OCI-LY7 (cell line): ENCODE measurements around the gene RAB22A.

Source experiments
- CTCF ChIP-seq: fragments of 200-600 bp; sonication (generic); conservative IDR thresholded peaks from 2 replicates; pipeline ENCODE4 v1.5.1; 2014; ENCODE audit warnings: mild to moderate bottlenecking, antibody characterized with exemption, low read length, moderate library complexity, mixed read lengths
- EZH2phosphoT487 ChIP-seq: fragments of 200-600 bp; sonication (generic); IDR thresholded peaks from 2 replicates; pipeline ENCODE4 v1.6.1; 2018; ENCODE audit warnings: low read depth, borderline replicate concordance, mild to moderate bottlenecking, mixed run types, antibody characterized with exemption, low read length, moderate library complexity, mixed read lengths

GRCh38 chr20:58398254-58398653, 88.7 kb downstream of the RAB22A start:
- TF ChIP-seq CTCF = no peak
- no peak for TF ChIP-seq EZH2phosphoT487
